Mesothelial cell of epicardium (in vitro differentiated cells): ENCODE results near the gene ZNF358. TPM values are rescaled to one million over a fixed set of nuclear protein-coding genes. Genes with fewer than 3 reads are reported as not detected.

Experiments used
- DNase-seq, 2 experiments: peaks; one replicate each; pipeline ENCODE4 v3.0.0; 2021; ENCODE audit warnings: low spot score in 2 of 2; ENCODE audit not compliant: unreplicated experiment in 2 of 2
- H3K27ac Mint-ChIP-seq: 2 replicates; pipeline ENCODE4 v1.8.0; 2021; ENCODE audit warnings: mixed read lengths
- H3K27me3 Mint-ChIP-seq: 2 replicates; pipeline ENCODE4 v1.8.0; 2021; ENCODE audit warnings: low read depth, mixed read lengths
- H3K36me3 Mint-ChIP-seq: 2 replicates; pipeline ENCODE4 v1.8.0; 2021; ENCODE audit warnings: mixed read lengths
- H3K4me1 Mint-ChIP-seq: 2 replicates; pipeline ENCODE4 v1.8.0; 2021; ENCODE audit warnings: mixed read lengths
- H3K4me3 Mint-ChIP-seq: 2 replicates; pipeline ENCODE4 v1.8.0; 2021; ENCODE audit warnings: mild to moderate bottlenecking, moderate library complexity, mixed read lengths
- H3K9me3 Mint-ChIP-seq: 2 replicates; pipeline ENCODE4 v1.8.0; 2021; ENCODE audit warnings: mixed read lengths
- CTCF ChIP-seq: fragments of 200-600 bp; sonication (generic); IDR thresholded peaks from one replicate; pipeline ENCODE4 v1.5.0; 2021; ENCODE audit warnings: antibody characterized with exemption; ENCODE audit not compliant: unreplicated experiment
- total RNA-seq: library from RNA; stranded (reverse); gene quantifications from 3 replicates; pipeline ENCODE4 v1.2.1, GENCODE V29; 2021

ZNF358 gene
- total RNA-seq, 1 donor from 2014 or later = 67.5 TPM

- Mint-ChIP-seq H3K36me3 (no peaks in the 10 kb centered on the region), H3K4me3 (no peak overlapping the region), H3K27ac (peak overlapping the region; percentile 75), H3K9me3 (no peaks in the 10 kb centered on the region), H3K4me1 (peaks cover 20% of the 10 kb centered on the region), H3K27me3 (no peaks in the 10 kb centered on the region)
- no peak for TF ChIP-seq CTCF
- no peak for DNase-seq
Observed at GRCh38 chr19:7483720-7484201, 32.1 kb upstream of the ZNF358 start.

GRCh38 chr19:7486923-7487322 is 29.0 kb upstream of the ZNF358 start:
- H3K4me3 Mint-ChIP-seq = peak overlapping the region; percentile 4
- H3K4me1 Mint-ChIP-seq = peaks cover 17% of the 10 kb centered on the region
- no peak for TF ChIP-seq CTCF
- no peaks in the 10 kb centered on the region for H3K9me3 Mint-ChIP-seq
- DNase-seq = no peak
- no peaks in the 10 kb centered on the region for H3K27me3 Mint-ChIP-seq
- H3K27ac Mint-ChIP-seq = peak overlapping the region; percentile 82
- H3K36me3 Mint-ChIP-seq = no peaks in the 10 kb centered on the region

GRCh38 chr19:7488736-7489353 is 27.1 kb upstream of the ZNF358 start, which contains the start of gene PEX11G:
TSS of gene PEX11G (minus strand) at chr19:7489035. CDS start at chr19:7489010, 25 bp downstream.
- Mint-ChIP-seq H3K9me3 (no peaks in the 10 kb centered on the region), H3K27me3 (no peaks in the 10 kb centered on the region), H3K4me3 (peak within 1 kb of the TSS; percentile 68), H3K27ac (peak within 1 kb of the TSS; percentile 97), H3K36me3 (no peaks in the 10 kb centered on the region), H3K4me1 (peaks cover 9% of the 10 kb centered on the region)
- no peak for TF ChIP-seq CTCF
- DNase-seq = peak; percentile 95 to 98

GRCh38 chr19:7489609-7490044 is 26.3 kb upstream of the ZNF358 start:
- no peak for DNase-seq
- Mint-ChIP-seq H3K4me1 (peaks cover 9% of the 10 kb centered on the region), H3K27ac (peak overlapping the region; percentile 97), H3K27me3 (no peaks in the 10 kb centered on the region), H3K36me3 (no peaks in the 10 kb centered on the region), H3K4me3 (peak overlapping the region; percentile 60), H3K9me3 (no peaks in the 10 kb centered on the region)
- TF ChIP-seq CTCF = no peak

- Mint-ChIP-seq H3K4me3 (no peak overlapping the region), H3K9me3 (no peaks in the 10 kb centered on the region), H3K4me1 (peaks cover 11% of the 10 kb centered on the region), H3K27me3 (no peaks in the 10 kb centered on the region), H3K36me3 (no peaks in the 10 kb centered on the region), H3K27ac (no peak overlapping the region)
- no peak for TF ChIP-seq CTCF
- no peak for DNase-seq
Observed at GRCh38 chr19:7492142-7492541, 23.8 kb upstream of the ZNF358 start.
